ENCODE measurements around the gene MKS1. TPM values are rescaled to one million over a fixed set of nuclear protein-coding genes. Genes with fewer than 3 reads are reported as not detected.

MKS1 gene
- total and polyA plus RNA-seq, 2 experiments from 2014 or later: 10.5 to 15.6 TPM

DNA sequence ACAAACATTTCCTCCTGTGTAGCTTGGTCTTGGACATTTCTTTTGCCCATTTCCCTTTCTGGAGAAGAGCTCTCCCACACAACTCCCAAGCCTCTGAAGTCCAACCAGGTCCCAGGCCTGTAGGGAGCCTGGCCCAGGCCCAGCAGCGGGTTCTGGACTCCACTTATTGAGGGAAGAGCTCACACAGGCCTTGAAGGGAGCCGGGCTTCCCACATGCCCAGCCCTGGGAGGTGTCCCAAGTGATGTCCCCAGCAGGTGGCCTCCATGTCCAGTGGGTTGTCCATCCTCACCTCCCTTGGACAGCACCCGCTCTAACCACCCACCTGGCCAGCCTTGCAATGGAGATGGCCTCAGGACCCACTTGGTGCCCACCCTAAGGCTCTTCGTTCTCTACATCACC is 32.5 kb downstream of the MKS1 start:
- H3K79me2 ChIP-seq: no peaks in the 10 kb centered on the region
- TF ChIP-seq, protein P1, sequence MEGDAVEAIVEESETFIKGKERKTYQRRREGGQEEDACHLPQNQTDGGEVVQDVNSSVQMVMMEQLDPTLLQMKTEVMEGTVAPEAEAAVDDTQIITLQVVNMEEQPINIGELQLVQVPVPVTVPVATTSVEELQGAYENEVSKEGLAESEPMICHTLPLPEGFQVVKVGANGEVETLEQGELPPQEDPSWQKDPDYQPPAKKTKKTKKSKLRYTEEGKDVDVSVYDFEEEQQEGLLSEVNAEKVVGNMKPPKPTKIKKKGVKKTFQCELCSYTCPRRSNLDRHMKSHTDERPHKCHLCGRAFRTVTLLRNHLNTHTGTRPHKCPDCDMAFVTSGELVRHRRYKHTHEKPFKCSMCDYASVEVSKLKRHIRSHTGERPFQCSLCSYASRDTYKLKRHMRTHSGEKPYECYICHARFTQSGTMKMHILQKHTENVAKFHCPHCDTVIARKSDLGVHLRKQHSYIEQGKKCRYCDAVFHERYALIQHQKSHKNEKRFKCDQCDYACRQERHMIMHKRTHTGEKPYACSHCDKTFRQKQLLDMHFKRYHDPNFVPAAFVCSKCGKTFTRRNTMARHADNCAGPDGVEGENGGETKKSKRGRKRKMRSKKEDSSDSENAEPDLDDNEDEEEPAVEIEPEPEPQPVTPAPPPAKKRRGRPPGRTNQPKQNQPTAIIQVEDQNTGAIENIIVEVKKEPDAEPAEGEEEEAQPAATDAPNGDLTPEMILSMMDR (IDR thresholded peaks at IDR 0.05; ENCODE audit: poor library complexity): no peak
- no peak for TF ChIP-seq EZH2 (IDR thresholded peaks at IDR 0.05; ENCODE audit: borderline replicate concordance)
- TF ChIP-seq EZH2phosphoT487 (IDR thresholded peaks at IDR 0.05; ENCODE audit: low read depth, severe bottlenecking, unreplicated experiment): no peak
- H3K4me2 ChIP-seq: no peak overlapping the region
- H3K36me3 ChIP-seq (replicated peaks; ENCODE audit: insufficient read depth, low read depth): no peaks in the 10 kb centered on the region
- 91% methylated on average over 2 of the region's 4 CpGs for WGBS (ENCODE audit: low lambda C conversion rate, missing lambda C conversion rate)
- H3K4me1 ChIP-seq (ENCODE audit: insufficient read depth): no peaks in the 10 kb centered on the region
- H3K9me3 ChIP-seq (ENCODE audit: low read depth): no peaks in the 10 kb centered on the region
- no peak overlapping the region for H3K4me3 ChIP-seq
- no peak overlapping the region for H3K27ac ChIP-seq
- peaks cover 4% of the 10 kb centered on the region for H3K27me3 ChIP-seq
- DNase-seq (ENCODE audit: low spot score): no peak
- no peaks in the 10 kb centered on the region for H4K20me1 ChIP-seq (ENCODE audit: insufficient read depth, poor library complexity, severe bottlenecking)
- H2AFZ ChIP-seq: no peak overlapping the region
- H3K9me2 ChIP-seq (replicated peaks; ENCODE audit: insufficient read depth): no peaks in the 10 kb centered on the region

DNA sequence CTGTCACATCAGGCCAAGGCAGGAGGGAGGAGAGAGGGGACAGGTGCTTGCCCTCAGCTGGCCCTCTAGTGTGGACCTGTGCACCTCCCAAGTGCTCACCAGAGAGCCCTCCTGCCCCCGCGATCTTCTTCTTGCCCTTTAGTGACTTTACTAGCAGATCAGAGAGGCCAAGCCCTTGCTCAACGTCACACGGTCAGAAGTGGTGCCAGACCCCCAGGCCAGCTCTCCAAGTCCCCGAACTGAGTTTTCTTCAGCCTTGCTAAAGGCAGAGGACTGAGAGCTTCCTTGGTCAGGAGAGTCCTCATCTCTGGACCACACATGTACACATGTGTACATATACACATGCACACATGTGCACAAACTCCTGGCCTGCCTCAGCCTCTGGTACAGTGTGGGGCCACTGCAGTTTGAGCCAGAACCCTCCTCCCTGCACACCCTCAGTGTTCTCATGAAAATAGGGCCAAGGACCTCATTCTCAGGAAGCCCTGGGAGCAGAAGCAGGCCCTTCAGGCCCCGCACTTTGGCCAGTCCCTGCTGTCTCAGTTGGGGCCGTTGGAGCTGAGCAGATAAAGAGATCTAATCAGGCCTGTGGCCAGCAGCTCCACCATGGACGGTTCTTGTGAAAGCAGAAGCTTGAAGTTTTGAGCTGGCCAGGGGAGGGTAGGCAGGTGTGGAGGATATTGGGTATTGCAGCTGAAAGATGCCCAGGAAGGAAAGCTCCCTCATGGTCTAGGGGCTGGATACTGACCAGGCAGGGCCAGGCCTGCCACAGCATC is 33.9 kb downstream of the MKS1 start:
- Histone ChIP-seq H3K79me2 (no peaks in the 10 kb centered on the region), H2AFZ (no peak overlapping the region), H3K9me3 (ENCODE audit: low read depth) (no peaks in the 10 kb centered on the region), H4K20me1 (ENCODE audit: insufficient read depth, poor library complexity, severe bottlenecking) (no peaks in the 10 kb centered on the region), H3K9me2 (replicated peaks; ENCODE audit: insufficient read depth) (no peaks in the 10 kb centered on the region), H3K27me3 (no peaks in the 10 kb centered on the region), H3K4me2 (no peak overlapping the region), H3K4me1 (ENCODE audit: insufficient read depth) (no peaks in the 10 kb centered on the region), H3K4me3 (no peak overlapping the region), H3K27ac (no peak overlapping the region), H3K36me3 (replicated peaks; ENCODE audit: insufficient read depth, low read depth) (no peaks in the 10 kb centered on the region)
- 77% methylated on average over 8 of the region's 8 CpGs for WGBS (ENCODE audit: low lambda C conversion rate, missing lambda C conversion rate)
- TF ChIP-seq, protein P1 (IDR thresholded peaks at IDR 0.05; ENCODE audit: poor library complexity): no peak
- TF ChIP-seq EZH2phosphoT487 (IDR thresholded peaks at IDR 0.05; ENCODE audit: low read depth, severe bottlenecking, unreplicated experiment) (no peak), EZH2 (IDR thresholded peaks at IDR 0.05; ENCODE audit: borderline replicate concordance) (no peak)
- DNase-seq (ENCODE audit: low spot score): no peak

DNA sequence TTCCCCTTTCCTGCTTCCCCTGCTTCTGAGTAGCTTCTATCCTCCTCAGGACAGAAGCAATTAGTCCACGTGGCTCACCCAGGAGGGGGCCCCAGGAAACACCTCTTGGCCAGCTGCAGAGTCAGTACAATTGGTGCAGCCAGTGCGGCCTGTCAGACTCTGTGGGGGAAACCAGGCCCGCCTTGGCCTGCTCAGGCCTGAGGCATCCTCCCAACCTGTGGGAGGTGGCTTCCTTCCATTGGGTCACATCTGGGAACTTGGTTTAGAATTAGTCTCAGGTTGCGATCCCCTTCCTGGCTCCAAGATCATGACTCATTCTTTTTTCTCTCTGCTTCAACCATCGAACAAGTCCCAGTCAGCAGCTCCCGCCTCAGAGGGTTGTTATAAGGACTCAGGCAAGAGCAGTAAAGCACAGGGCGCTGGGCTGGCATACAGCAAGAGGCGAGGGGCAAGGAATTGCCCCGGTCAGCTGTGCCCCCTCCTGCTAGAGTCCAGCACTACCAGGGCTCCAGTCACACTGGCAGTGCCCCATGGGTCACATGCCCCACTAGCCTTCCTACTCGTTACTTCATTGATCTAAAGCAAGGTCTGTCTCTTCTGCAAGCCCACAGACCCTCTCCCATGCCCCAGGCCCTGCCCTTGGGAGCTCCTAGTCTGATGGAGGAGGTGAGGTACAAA is 34.6 kb downstream of the MKS1 start:
- no peaks in the 10 kb centered on the region for H3K36me3 ChIP-seq (replicated peaks; ENCODE audit: insufficient read depth, low read depth)
- no peaks in the 10 kb centered on the region for H3K4me1 ChIP-seq (ENCODE audit: insufficient read depth)
- H3K9me2 ChIP-seq (replicated peaks; ENCODE audit: insufficient read depth): no peaks in the 10 kb centered on the region
- no peak for TF ChIP-seq EZH2 (IDR thresholded peaks at IDR 0.05; ENCODE audit: borderline replicate concordance)
- TF ChIP-seq, protein P1 (IDR thresholded peaks at IDR 0.05; ENCODE audit: poor library complexity): no peak
- no peak overlapping the region for H3K4me3 ChIP-seq
- no peak overlapping the region for H3K4me2 ChIP-seq
- no peak overlapping the region for H2AFZ ChIP-seq
- no peaks in the 10 kb centered on the region for H3K9me3 ChIP-seq (ENCODE audit: low read depth)
- H4K20me1 ChIP-seq (ENCODE audit: insufficient read depth, poor library complexity, severe bottlenecking): no peaks in the 10 kb centered on the region
- 61% methylated on average over 10 of the region's 10 CpGs for WGBS (ENCODE audit: low lambda C conversion rate, missing lambda C conversion rate)
- H3K79me2 ChIP-seq: no peaks in the 10 kb centered on the region
- H3K27ac ChIP-seq: no peak overlapping the region
- DNase-seq (ENCODE audit: low spot score): no peak
- H3K27me3 ChIP-seq: no peaks in the 10 kb centered on the region
